Neural cell (in vitro differentiated cells): ENCODE measurements around the gene ZBTB14. TPM values are rescaled to one million over a fixed set of nuclear protein-coding genes. Genes with fewer than 3 reads are reported as not detected.

Experiments
- H2AFZ ChIP-seq: fragments of 200-600, 300-800 bp; sonication (generic), shearing (Covaris generic); 2 replicates; pipeline ENCODE4 v1.6.0; 2014; ENCODE audit warnings: low read depth, mild to moderate bottlenecking, antibody characterized with exemption, low read length, moderate library complexity
- H3F3A ChIP-seq: fragments of 200-600 bp; shearing (Covaris generic); 2 replicates; pipeline ENCODE4 v1.6.1; 2016; ENCODE audit warnings: mild to moderate bottlenecking, moderate library complexity, mixed read lengths, antibody characterized with exemption, low read length; ENCODE audit not compliant: insufficient read depth, poor library complexity, severe bottlenecking
- H3K27ac ChIP-seq: fragments of 200-600, 300-800 bp; sonication (generic), shearing (Covaris generic); 2 replicates; pipeline ENCODE4 v1.5.1; 2014; ENCODE audit warnings: mild to moderate bottlenecking, low read length, moderate library complexity
- H3K27me3 ChIP-seq: fragments of 300-800, 200-600 bp; sonication (generic), shearing (Covaris generic); 2 replicates; pipeline ENCODE4 v1.6.0; 2014; ENCODE audit warnings: mild to moderate bottlenecking, low read depth, low read length, moderate library complexity; ENCODE audit not compliant: insufficient read depth
- H3K36me3 ChIP-seq: fragments of 300-800, 200-600 bp; sonication (generic), shearing (Covaris generic); 2 replicates; pipeline ENCODE4 v1.5.1; 2014; ENCODE audit warnings: mild to moderate bottlenecking, antibody characterized with exemption, low read length, moderate library complexity; ENCODE audit not compliant: insufficient read depth
- H3K4me2 ChIP-seq: fragments of 300-800, 200-600 bp; sonication (generic), shearing (Covaris generic); 2 replicates; pipeline ENCODE4 v1.6.0; 2014; ENCODE audit warnings: mild to moderate bottlenecking, low read length
- H3K4me3 ChIP-seq: fragments of 300-800, 200-600 bp; sonication (generic), shearing (Covaris generic); 2 replicates; pipeline ENCODE4 v1.5.1; 2014; ENCODE audit warnings: mild to moderate bottlenecking, low read length, moderate library complexity
- H3K79me2 ChIP-seq: fragments of 200-600 bp; shearing (Covaris generic); replicated peaks from 2 replicates; pipeline ENCODE4 v1.6.0; 2014; ENCODE audit warnings: mild to moderate bottlenecking, low read length, moderate library complexity; ENCODE audit not compliant: insufficient read depth
- H3K9ac ChIP-seq: fragments of 300-800, 200-600 bp; sonication (generic), shearing (Covaris generic); 2 replicates; pipeline ENCODE4 v1.6.1; 2016; ENCODE audit warnings: mild to moderate bottlenecking, low read length, mixed read lengths
- H3K9me2 ChIP-seq: fragments of 200-600 bp; shearing (Covaris generic); 2 replicates; pipeline ENCODE4 v1.6.1; 2016; ENCODE audit warnings: mild to moderate bottlenecking, low read length, mixed read lengths; ENCODE audit not compliant: insufficient read depth
- H3K9me3 ChIP-seq: fragments of 200-600, 300-800 bp; sonication (generic), shearing (Covaris generic); 2 replicates; pipeline ENCODE4 v1.6.1; 2016; ENCODE audit warnings: mild to moderate bottlenecking, mixed run types, low read length, moderate library complexity, mixed read lengths
- H4K20me1 ChIP-seq: fragments of 200-600 bp; shearing (Covaris generic); 2 replicates; pipeline ENCODE4 v1.6.1; 2016; ENCODE audit warnings: mild to moderate bottlenecking, mixed run types; ENCODE audit not compliant: insufficient read depth
- CTCF ChIP-seq: fragments of 450-650 bp; IDR thresholded peaks from 2 replicates; pipeline ENCODE4 v1.5.1; 2014; ENCODE audit warnings: antibody characterized with exemption, mild to moderate bottlenecking, moderate library complexity; ENCODE audit not compliant: poor library complexity, severe bottlenecking
- EP300 ChIP-seq: fragments of 450-650 bp; conservative IDR thresholded peaks from 2 replicates; pipeline ENCODE4 v1.6.1; 2014; ENCODE audit warnings: antibody characterized with exemption, mild to moderate bottlenecking, moderate library complexity; ENCODE audit not compliant: poor library complexity, severe bottlenecking
- EZH2 ChIP-seq: fragments of 200-600, 300-800 bp; shearing (Covaris generic), sonication (generic); IDR thresholded peaks from 2 replicates; pipeline ENCODE4 v1.6.1; 2014; ENCODE audit warnings: antibody characterized with exemption, low read length, borderline replicate concordance, mild to moderate bottlenecking; ENCODE audit not compliant: insufficient read depth, poor library complexity, severe bottlenecking
- MXI1 ChIP-seq: fragments of 450-650 bp; conservative IDR thresholded peaks from 2 replicates; pipeline ENCODE4 v1.6.1; 2014; ENCODE audit warnings: antibody characterized with exemption, mild to moderate bottlenecking; ENCODE audit not compliant: poor library complexity, severe bottlenecking
- POLR2AphosphoS5 ChIP-seq: IDR thresholded peaks from 2 replicates; pipeline ENCODE4 v1.6.1; 2012
- RAD21 ChIP-seq: fragments of 450-650 bp; conservative IDR thresholded peaks from 2 replicates; pipeline ENCODE4 v1.6.1; 2014; ENCODE audit warnings: antibody characterized with exemption, mild to moderate bottlenecking, moderate library complexity
- REST ChIP-seq: IDR thresholded peaks from 2 replicates; pipeline ENCODE4 v1.6.1; 2012; ENCODE audit warnings: borderline replicate concordance
- SMC3 ChIP-seq: fragments of 450-650 bp; conservative IDR thresholded peaks from 2 replicates; pipeline ENCODE4 v1.6.1; 2014; ENCODE audit warnings: antibody characterized with exemption, mild to moderate bottlenecking, moderate library complexity; ENCODE audit not compliant: poor library complexity
- TAF1 ChIP-seq: IDR thresholded peaks from 2 replicates; pipeline ENCODE4 v1.6.1; 2012; ENCODE audit warnings: low read depth
- polyA plus RNA-seq: library from polyadenylated mRNA; depleted of rRNA; stranded (reverse); fragments of >200 nt; gene quantifications from 2 replicates; pipeline ENCODE4 v1.2.3, GENCODE V29; 2014

ZBTB14 gene
- polyA plus RNA-seq, 1 donor from 2014 or later = 33.5 TPM

- Histone ChIP-seq H3K9ac (peak overlapping the region; percentile 79), H2AFZ (peak overlapping the region; percentile 86), H3K4me2 (peak overlapping the region; percentile 77), H3K27me3 (no peaks in the 10 kb centered on the region), H3K36me3 (peaks cover 4% of the 10 kb centered on the region), H4K20me1 (no peaks in the 10 kb centered on the region), H3K9me2 (no peaks in the 10 kb centered on the region), H3K4me3 (peak overlapping the region; percentile 93), H3K27ac (peak overlapping the region; percentile 86), H3K9me3 (no peaks in the 10 kb centered on the region), H3K79me2 (no peaks in the 10 kb centered on the region), H3F3A (peaks cover 9% of the 10 kb centered on the region)
- peak; percentile 48 for TF ChIP-seq REST
- TF ChIP-seq RAD21 = peak; percentile 38
- TF ChIP-seq CTCF = peak; percentile 10
- TF ChIP-seq MXI1 = peak; percentile 68
- no peak for TF ChIP-seq EP300
- peak; percentile 70 for TF ChIP-seq POLR2AphosphoS5
- TF ChIP-seq EZH2 = no peak
- TF ChIP-seq TAF1 = no peak
- TF ChIP-seq SMC3 = peak; percentile 30
These were observed 882 bp downstream of the ZBTB14 start for GRCh38 chr18:5294457-5295230.

GRCh38 chr18:5294113-5294456 is 1.4 kb downstream of the ZBTB14 start:
- Histone ChIP-seq H3K9me3 (no peaks in the 10 kb centered on the region), H3F3A (peaks cover 9% of the 10 kb centered on the region), H4K20me1 (no peaks in the 10 kb centered on the region), H3K4me2 (peak overlapping the region; percentile 77), H3K27me3 (no peaks in the 10 kb centered on the region), H3K9me2 (no peaks in the 10 kb centered on the region), H3K4me3 (peak overlapping the region; percentile 93), H3K9ac (peak overlapping the region; percentile 79), H2AFZ (peak overlapping the region; percentile 86), H3K27ac (peak overlapping the region; percentile 86), H3K79me2 (no peaks in the 10 kb centered on the region), H3K36me3 (peaks cover 4% of the 10 kb centered on the region)
- no peak for TF ChIP-seq EZH2
- no peak for TF ChIP-seq REST
- TF ChIP-seq RAD21 = no peak
- no peak for TF ChIP-seq TAF1
- TF ChIP-seq MXI1 = no peak
- no peak for TF ChIP-seq POLR2AphosphoS5
- TF ChIP-seq EP300 = no peak
- no peak for TF ChIP-seq SMC3
